ENCODE data around the gene DCAF4.

DCAF4 gene

GRCh38 chr14:72894623-72895378, 31.5 kb upstream of the DCAF4 start:
- DNase-seq (ENCODE audit: low read depth in 2 of 3, low spot score in 1 of 3): no peak

- no peak for DNase-seq (ENCODE audit: low read depth in 2 of 3, low spot score in 1 of 3)
Measured at GRCh38 chr14:72898448-72898847, 27.8 kb upstream of the DCAF4 start.

- no peak for DNase-seq (ENCODE audit: low read depth in 2 of 3, low spot score in 1 of 3)
Measured at GRCh38 chr14:72901361-72901760, 24.9 kb upstream of the DCAF4 start.

- DNase-seq (ENCODE audit: low read depth in 2 of 3, low spot score in 1 of 3): no peak
Measured at GRCh38 chr14:72902801-72903530, 23.3 kb upstream of the DCAF4 start.

- DNase-seq (ENCODE audit: low read depth in 2 of 3, low spot score in 1 of 3): no peak
Measured at GRCh38 chr14:72903716-72904115, 22.5 kb upstream of the DCAF4 start.

GRCh38 chr14:72904218-72904617, 22.0 kb upstream of the DCAF4 start:
- DNase-seq (ENCODE audit: low read depth in 2 of 3, low spot score in 1 of 3): no peak

GRCh38 chr14:72904840-72905561, 21.3 kb upstream of the DCAF4 start:
- peak in 2 of 3 donors; percentile 35 to 70 for DNase-seq (ENCODE audit: low read depth in 2 of 3, low spot score in 1 of 3)

GRCh38 chr14:72906316-72906715, 19.9 kb upstream of the DCAF4 start:
- DNase-seq (ENCODE audit: low read depth in 2 of 3, low spot score in 1 of 3): no peak

- no peak for DNase-seq (ENCODE audit: low read depth in 2 of 3, low spot score in 1 of 3)
Measured at GRCh38 chr14:72906879-72907278, 19.4 kb upstream of the DCAF4 start.

- DNase-seq (ENCODE audit: low read depth in 2 of 3, low spot score in 1 of 3): no peak
Measured at GRCh38 chr14:72907886-72908285, 18.4 kb upstream of the DCAF4 start.

GRCh38 chr14:72909163-72909562, 17.1 kb upstream of the DCAF4 start:
- no peak for DNase-seq (ENCODE audit: low read depth in 2 of 3, low spot score in 1 of 3)

GRCh38 chr14:72913809-72914208, 12.5 kb upstream of the DCAF4 start:
- DNase-seq (ENCODE audit: low read depth in 2 of 3, low spot score in 1 of 3): no peak

- no peak for DNase-seq (ENCODE audit: low read depth in 2 of 3, low spot score in 1 of 3)
Measured at GRCh38 chr14:72916174-72916573, 10.1 kb upstream of the DCAF4 start.

GRCh38 chr14:72917094-72917802, 9.0 kb upstream of the DCAF4 start:
- DNase-seq (ENCODE audit: low read depth in 2 of 3, low spot score in 1 of 3): no peak

- DNase-seq (ENCODE audit: low read depth in 2 of 3, low spot score in 1 of 3): no peak
Measured at GRCh38 chr14:72920008-72920407, 6.3 kb upstream of the DCAF4 start.

GRCh38 chr14:72921396-72921795, 4.9 kb upstream of the DCAF4 start:
- no peak for DNase-seq (ENCODE audit: low read depth in 2 of 3, low spot score in 1 of 3)

- no peak for DNase-seq (ENCODE audit: low read depth in 2 of 3, low spot score in 1 of 3)
Measured at GRCh38 chr14:72924337-72924736, 1.9 kb upstream of the DCAF4 start.

- DNase-seq (ENCODE audit: low read depth in 2 of 3, low spot score in 1 of 3): no peak
Measured at GRCh38 chr14:72925171-72925759, 999 bp upstream of the DCAF4 start.

- DNase-seq (ENCODE audit: low read depth in 2 of 3, low spot score in 1 of 3): no peak
Measured at GRCh38 chr14:72925815-72926291, 411 bp upstream of the DCAF4 start.

- no peak for DNase-seq (ENCODE audit: low read depth in 2 of 3, low spot score in 1 of 3)
Measured at GRCh38 chr14:72928872-72929271, 2.6 kb downstream of the DCAF4 start.

Data from stimulated activated CD4-positive, alpha-beta T cell treated with anti-CD3 and anti-CD28 coated beads, Interleukin-12 subunit alpha, Interleukin-12 subunit beta, amount 100 ng/mL, for 48 hours (primary cell).